CD4-positive, alpha-beta T cell (primary cell): Measurements from ENCODE around the gene HBG2. TPM values are rescaled to one million over a fixed set of nuclear protein-coding genes. Genes with fewer than 3 reads are reported as not detected.

Experiments
- ATAC-seq: fragments of 200-7000 bp; cut with Tn5 transposase; one replicate; pipeline ENCODE4 v1.10.0; 2022; ENCODE audit warnings: mild to moderate bottlenecking; ENCODE audit not compliant: poor library complexity
- CTCF ChIA-PET: fragments of 350-600 bp; sonication (Branson Sonifier 250); formaldehyde crosslinking; loops from one replicate; lab custom pipeline; 2021; ENCODE audit warnings: antibody characterized with exemption, inconsistent platforms; lab: Charles Lee
- POLR2A ChIA-PET: fragments of 350-600 bp; sonication (Branson Sonifier 250); formaldehyde crosslinking; loops from one replicate; lab custom pipeline; 2021; ENCODE audit warnings: antibody characterized with exemption, inconsistent platforms; lab: Charles Lee
- DNase-seq, 14 experiments: peaks; one replicate each; pipeline ENCODE4 v3.0.0-alpha.2; 2013 to 2020; ENCODE audit warnings: mixed read lengths in 2 of 14
- H3K27ac ChIP-seq, 2 donors: one replicate each; pipeline versions ENCODE4 v1.5.1 to v1.7.0; 2013; ENCODE audit warnings: low read length in 2 of 2, low read depth in 1 of 2, mild to moderate bottlenecking in 1 of 2
- H3K27me3 ChIP-seq, 2 experiments: 1 replicate in 1 of 2; 2 replicates in 1 of 2; pipeline versions ENCODE4 v1.6.1 to v1.7.0; 2013; ENCODE audit warnings: low read length in 2 of 2, control low read depth in 1 of 2, mild to moderate bottlenecking in 1 of 2, moderate library complexity in 1 of 2; ENCODE audit not compliant: insufficient read depth in 2 of 2, control insufficient read depth in 1 of 2
- H3K36me3 ChIP-seq: one replicate; pipeline ENCODE4 v1.6.1; 2013; ENCODE audit warnings: low read length, control low read depth; ENCODE audit not compliant: insufficient read depth
- H3K4me1 ChIP-seq: one replicate; pipeline ENCODE4 v1.6.1; 2013; ENCODE audit warnings: low read length, control low read depth; ENCODE audit not compliant: insufficient read depth
- H3K4me3 ChIP-seq: one replicate; pipeline ENCODE4 v1.5.1; 2013; ENCODE audit warnings: mild to moderate bottlenecking, low read length, moderate library complexity
- H3K9me3 ChIP-seq, 2 experiments: 1 replicate in 1 of 2; 2 replicates in 1 of 2; pipeline versions ENCODE4 v1.6.1 to v1.7.0; 2013; ENCODE audit warnings: low read length in 2 of 2, mild to moderate bottlenecking in 2 of 2, control low read depth in 1 of 2, moderate library complexity in 1 of 2; ENCODE audit not compliant: control insufficient read depth in 1 of 2, insufficient read depth in 1 of 2
- H3K27ac Mint-ChIP-seq: one replicate; pipeline ENCODE4 v1.8.0; 2020; ENCODE audit warnings: mixed read lengths
- H3K27me3 Mint-ChIP-seq: one replicate; pipeline ENCODE4 v1.8.0; 2021; ENCODE audit warnings: mixed read lengths
- H3K36me3 Mint-ChIP-seq: one replicate; pipeline ENCODE4 v1.8.0; 2021; ENCODE audit warnings: low read depth, mixed read lengths
- H3K4me1 Mint-ChIP-seq: one replicate; pipeline ENCODE4 v1.8.0; 2021; ENCODE audit warnings: low read depth, mixed read lengths
- H3K4me3 Mint-ChIP-seq: one replicate; pipeline ENCODE4 v1.8.0; 2020; ENCODE audit warnings: mild to moderate bottlenecking, mixed read lengths
- H3K9me3 Mint-ChIP-seq: one replicate; pipeline ENCODE4 v1.8.0; 2020; ENCODE audit warnings: mixed read lengths
- CTCF ChIP-seq: fragments of 200-600 bp; IDR thresholded peaks from one replicate; pipeline ENCODE4 v1.8.0; 2022; ENCODE audit warnings: antibody characterized with exemption, mild to moderate bottlenecking
- intact Hi-C, 2 experiments: fragments of 100-400 bp; cut with DNase I in 1 of 2; cut with micrococcal nuclease in 1 of 2; formaldehyde crosslinking; loops; one replicate each; pipeline versions ENCODE4 v1.15.1 to v1.9.0; 2023 to 2025; cut with DNase I, micrococcal nuclease
- total RNA-seq, 174 experiments: library from RNA in 2 of 174; stranded (reverse) in 2 of 174; gene quantifications; one replicate each; pipeline ENCODE4 v1.2.3 and lab custom pipeline; 2021 to 2026

The HBG2 gene
- total RNA-seq, 2 experiments from 2014 or later, result not detected

DNA sequence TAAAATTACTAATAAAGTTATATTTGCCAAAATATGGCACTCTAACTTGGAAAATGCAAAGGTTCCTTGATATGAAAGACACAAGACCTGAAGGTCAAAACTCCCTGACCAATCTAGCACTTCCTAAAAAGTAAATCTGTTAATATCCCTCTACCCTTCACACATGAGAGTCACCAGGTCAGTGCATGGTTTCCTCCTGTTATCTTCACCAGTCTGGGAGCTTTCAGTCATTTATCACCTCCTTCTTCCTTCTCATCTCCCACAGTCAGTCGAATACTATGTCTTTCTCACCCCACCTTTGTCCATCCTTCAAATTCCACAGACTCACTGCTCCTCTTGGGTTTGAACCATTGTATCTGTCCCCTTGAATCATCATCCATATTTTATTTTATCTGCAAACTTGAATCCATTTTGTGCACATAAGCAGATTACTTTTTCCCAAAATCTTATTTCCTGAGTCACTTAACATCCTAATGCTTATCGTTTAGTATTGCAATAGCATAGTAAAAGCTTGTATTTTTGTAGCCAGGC lies 12.5 kb upstream of the HBG2 start:
- no peak overlapping the region for H3K4me3 Mint-ChIP-seq
- no peak overlapping the region for H3K27ac ChIP-seq
- ChIA-PET CTCF (no interaction called here), POLR2A (no interaction called here)
- no peak overlapping the region for H3K4me3 ChIP-seq
- H3K36me3 Mint-ChIP-seq, result no peaks in the 10 kb centered on the region
- no peaks in the 10 kb centered on the region for H3K9me3 Mint-ChIP-seq
- H3K27ac Mint-ChIP-seq, result no peak overlapping the region
- ATAC-seq (no peak), DNase-seq (no peak)
- H3K4me1 ChIP-seq, result no peaks in the 10 kb centered on the region
- no peaks in the 10 kb centered on the region for H3K36me3 ChIP-seq
- no peaks in the 10 kb centered on the region for H3K27me3 Mint-ChIP-seq
- no peaks in the 10 kb centered on the region for H3K27me3 ChIP-seq
- H3K9me3 ChIP-seq, result no peaks in the 10 kb centered on the region
- no peaks in the 10 kb centered on the region for H3K4me1 Mint-ChIP-seq
- intact Hi-C loops, result no loop called here
- no peak for TF ChIP-seq CTCF

- Histone ChIP-seq H3K9me3 (no peaks in the 10 kb centered on the region), H3K4me3 (no peak overlapping the region), H3K36me3 (no peaks in the 10 kb centered on the region), H3K27ac (no peak overlapping the region), H3K4me1 (no peaks in the 10 kb centered on the region), H3K27me3 (no peaks in the 10 kb centered on the region)
- no peaks in the 10 kb centered on the region for H3K9me3 Mint-ChIP-seq
- intact Hi-C loops, result no loop called here
- H3K36me3 Mint-ChIP-seq, result no peaks in the 10 kb centered on the region
- H3K27ac Mint-ChIP-seq, result no peak overlapping the region
- DNase-seq (no peak), ATAC-seq (no peak)
- no peaks in the 10 kb centered on the region for H3K4me1 Mint-ChIP-seq
- ChIA-PET CTCF (no interaction called here), POLR2A (no interaction called here)
- no peak for TF ChIP-seq CTCF
- H3K4me3 Mint-ChIP-seq, result no peak overlapping the region
- H3K27me3 Mint-ChIP-seq, result no peaks in the 10 kb centered on the region
These were observed 12.0 kb upstream of the HBG2 start for GRCh38 chr11:5266609-5267008.

DNA sequence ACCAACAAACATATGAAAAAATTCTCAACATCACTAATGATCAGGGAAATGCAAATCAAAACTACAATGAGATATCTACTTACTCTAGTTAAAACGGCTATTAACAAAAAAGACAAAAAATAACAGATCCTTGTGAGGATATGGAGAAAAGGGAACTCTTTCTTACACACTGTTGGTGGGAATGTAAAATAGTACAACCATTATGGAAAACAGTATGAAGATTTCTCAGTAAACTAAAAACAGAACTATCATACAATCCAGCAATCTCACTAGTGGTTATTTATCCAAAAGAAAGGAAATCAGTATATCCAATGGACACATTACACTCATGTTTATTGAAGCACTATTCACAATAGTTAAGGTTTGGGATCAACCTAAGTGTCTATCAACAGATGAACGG lies 11.3 kb upstream of the HBG2 start:
- no peaks in the 10 kb centered on the region for H3K27me3 ChIP-seq
- intact Hi-C loops, result no loop called here
- no peaks in the 10 kb centered on the region for H3K4me1 ChIP-seq
- no peak overlapping the region for H3K4me3 Mint-ChIP-seq
- H3K36me3 Mint-ChIP-seq, result no peaks in the 10 kb centered on the region
- H3K9me3 ChIP-seq, result no peaks in the 10 kb centered on the region
- no peaks in the 10 kb centered on the region for H3K36me3 ChIP-seq
- DNase-seq (no peak), ATAC-seq (no peak)
- H3K4me1 Mint-ChIP-seq, result no peaks in the 10 kb centered on the region
- no peak overlapping the region for H3K27ac ChIP-seq
- no peaks in the 10 kb centered on the region for H3K9me3 Mint-ChIP-seq
- no peak overlapping the region for H3K27ac Mint-ChIP-seq
- no peaks in the 10 kb centered on the region for H3K27me3 Mint-ChIP-seq
- CTCF ChIA-PET, result no interaction called here
- TF ChIP-seq CTCF, result no peak
- no peak overlapping the region for H3K4me3 ChIP-seq
- POLR2A ChIA-PET, result no interaction called here
